ENCODE results near the gene THBS4.

The THBS4 gene

DNA sequence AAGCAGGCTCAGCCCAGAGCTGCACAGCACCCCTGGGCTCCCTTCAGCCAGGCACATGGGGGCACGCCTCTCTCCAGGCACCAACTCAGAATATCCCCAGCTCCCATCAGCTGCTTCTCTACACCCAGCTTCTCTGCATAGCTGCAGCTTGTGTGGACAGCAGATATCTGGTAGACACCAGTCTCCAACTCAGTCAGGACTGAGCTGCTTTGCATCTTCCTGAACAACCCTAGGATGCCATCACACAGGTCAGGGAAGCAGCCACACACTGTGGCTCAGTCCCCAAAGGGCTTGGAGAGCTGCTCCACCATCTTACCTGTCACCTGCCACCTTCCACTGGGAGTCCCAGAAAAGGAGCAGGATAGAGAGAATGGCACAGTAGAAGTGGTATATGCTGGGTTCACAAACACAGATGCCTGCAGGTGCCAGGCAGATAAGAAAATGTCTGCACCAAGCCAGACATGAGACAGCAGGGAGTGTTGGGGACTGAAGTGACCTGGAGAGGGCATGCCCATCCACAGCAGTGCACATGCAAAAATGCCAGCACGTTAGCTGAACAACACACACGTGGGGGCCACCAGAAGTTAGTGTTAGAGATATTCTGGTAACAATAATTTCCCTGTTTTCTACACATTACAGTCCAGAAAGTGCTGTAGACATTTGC, 42.0 kb downstream of the THBS4 start:
- DNase-seq: no peak

DNA sequence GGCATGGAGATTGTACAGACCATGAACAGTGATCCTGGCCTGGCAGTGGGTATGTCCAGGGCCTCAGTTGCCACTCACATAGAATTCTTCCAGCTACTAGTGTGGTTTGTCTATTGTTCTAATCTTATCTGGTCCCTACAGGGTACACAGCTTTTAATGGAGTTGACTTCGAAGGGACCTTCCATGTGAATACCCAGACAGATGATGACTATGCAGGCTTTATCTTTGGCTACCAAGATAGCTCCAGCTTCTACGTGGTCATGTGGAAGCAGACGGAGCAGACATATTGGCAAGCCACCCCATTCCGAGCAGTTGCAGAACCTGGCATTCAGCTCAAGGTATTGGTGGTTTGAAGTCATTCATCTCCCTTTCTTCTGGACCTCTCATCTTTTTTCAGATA, 43.8 kb downstream of the THBS4 start:
- DNase-seq: no peak

DNA sequence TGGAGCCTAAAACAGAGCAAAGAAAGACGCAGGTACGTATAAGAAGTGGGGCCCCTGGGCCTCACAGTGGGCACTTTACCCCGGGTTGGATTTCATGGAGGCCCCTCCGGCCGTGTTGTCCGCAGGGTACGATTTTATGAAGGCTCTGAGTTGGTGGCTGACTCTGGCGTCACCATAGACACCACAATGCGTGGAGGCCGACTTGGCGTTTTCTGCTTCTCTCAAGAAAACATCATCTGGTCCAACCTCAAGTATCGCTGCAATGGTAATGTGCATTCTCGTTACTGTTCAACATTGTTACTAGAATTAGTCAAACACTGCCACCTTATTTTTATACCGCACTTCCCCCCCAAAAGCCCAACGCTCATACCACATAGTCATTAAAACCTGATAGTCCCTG, 47.1 kb downstream of the THBS4 start:
- no peak for DNase-seq

DNA sequence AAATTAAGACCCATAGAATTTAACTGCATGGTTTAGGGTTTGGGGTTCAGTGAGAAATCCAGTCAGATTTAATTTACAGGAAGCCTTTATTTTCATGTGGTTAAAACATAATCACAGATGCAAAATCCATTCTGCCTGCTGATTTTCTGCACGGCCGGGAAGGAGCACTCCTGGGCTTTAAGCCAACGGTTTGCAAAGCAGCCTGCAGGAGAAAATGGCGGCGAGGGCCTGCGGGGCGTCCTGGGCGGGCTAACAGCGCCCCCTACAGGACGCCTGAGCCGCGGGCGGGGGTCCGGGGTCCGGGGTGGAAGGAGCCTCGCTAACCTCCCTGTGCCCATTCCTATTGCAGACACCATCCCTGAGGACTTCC, 47.6 kb downstream of the THBS4 start:
- DNase-seq: peak; percentile 82

DNA sequence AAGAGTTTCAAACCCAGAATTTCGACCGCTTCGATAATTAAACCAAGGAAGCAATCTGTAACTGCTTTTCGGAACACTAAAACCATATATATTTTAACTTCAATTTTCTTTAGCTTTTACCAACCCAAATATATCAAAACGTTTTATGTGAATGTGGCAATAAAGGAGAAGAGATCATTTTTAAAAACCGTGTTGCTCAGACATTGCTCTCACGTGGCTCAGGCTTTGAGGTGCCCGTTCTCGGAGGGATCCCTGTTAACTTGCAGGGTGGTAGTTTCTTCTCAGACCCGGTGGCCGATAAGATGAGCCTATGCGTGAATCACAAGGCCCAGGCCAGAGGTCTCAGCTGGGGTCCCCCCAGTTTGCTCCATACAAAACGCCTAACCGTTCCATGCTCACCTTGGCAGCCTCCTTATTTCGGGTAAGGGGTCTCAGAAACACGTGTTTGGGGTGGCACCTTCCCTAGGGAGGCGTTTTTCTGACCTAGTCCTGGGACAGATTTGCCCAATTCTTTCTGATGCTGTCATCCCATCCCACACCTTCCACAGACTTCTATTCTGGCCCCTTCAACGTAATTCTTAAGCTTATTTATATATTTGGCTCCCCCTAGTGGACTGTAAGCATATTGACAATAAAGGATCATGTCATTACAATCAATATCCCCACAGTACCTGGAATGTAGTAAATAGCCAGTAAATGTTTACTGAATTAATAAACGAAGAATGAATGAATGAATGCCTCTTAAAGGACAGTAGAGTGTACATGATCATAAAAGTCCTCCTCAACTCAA, 48.1 kb downstream of the THBS4 start:
- DNase-seq: peak; percentile 82

DNA sequence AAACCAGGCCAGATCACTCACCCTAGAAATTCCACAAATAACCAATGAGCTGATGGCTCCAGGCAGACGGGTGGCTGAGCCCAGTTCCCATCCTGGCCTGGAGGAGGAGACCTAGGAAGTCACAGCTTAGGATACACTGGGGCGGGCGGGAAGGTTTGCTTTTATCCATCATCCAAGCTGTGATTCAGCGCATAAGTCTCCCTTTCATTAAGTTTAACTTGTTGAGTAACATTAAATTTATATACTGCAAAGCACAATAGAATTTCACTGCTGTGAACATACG, 55.7 kb downstream of the THBS4 start:
- DNase-seq: no peak

DNA sequence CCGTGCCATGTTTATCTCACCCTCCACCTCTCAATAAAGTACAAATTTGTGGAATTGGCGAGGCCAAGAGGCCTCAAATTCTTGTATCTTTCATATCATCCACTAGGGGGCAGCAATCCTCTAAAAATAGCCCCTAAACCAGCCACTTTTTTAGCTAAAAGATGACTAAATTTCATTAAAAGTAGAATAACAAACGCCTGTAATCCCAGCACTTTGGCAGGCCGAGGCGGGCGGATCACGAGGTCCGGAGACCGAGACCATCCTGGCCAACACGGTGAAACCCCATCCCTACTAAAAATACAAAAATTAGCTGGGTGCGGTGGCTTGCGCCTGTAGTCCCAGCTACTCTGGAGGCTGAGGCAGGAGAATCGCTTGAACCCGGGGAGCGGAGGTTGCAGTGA, 56.6 kb downstream of the THBS4 start:
- DNase-seq: peak; percentile 67

DNA sequence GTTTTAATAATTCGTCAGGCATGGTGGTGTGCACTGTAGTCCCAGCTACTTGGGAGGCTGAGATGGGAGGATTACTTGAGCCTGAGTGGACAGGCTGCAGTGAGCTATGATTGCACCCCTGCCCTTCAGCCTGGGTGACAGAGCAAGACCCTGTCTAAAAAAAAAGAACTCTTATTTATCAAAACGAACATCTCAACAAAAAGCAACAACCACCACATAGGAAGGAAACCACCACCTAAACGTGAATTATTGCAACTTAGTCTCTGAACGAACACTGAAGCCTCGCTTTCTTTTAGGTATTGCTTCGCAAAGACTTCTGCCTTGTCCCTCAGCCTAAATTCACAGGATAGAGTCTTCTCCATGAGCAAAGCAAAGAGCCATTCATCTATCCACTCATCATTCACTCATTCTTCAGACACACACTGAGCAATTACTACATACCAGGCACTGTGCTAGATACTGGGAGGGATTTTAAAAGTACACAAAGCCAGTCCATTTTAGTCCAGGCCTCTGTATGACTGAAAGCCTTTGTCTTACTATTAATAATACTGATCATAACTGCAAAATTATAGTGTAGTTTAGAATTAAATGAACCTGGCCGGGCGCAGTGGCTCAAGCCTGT, 57.4 kb downstream of the THBS4 start:
- DNase-seq: no peak

DNA sequence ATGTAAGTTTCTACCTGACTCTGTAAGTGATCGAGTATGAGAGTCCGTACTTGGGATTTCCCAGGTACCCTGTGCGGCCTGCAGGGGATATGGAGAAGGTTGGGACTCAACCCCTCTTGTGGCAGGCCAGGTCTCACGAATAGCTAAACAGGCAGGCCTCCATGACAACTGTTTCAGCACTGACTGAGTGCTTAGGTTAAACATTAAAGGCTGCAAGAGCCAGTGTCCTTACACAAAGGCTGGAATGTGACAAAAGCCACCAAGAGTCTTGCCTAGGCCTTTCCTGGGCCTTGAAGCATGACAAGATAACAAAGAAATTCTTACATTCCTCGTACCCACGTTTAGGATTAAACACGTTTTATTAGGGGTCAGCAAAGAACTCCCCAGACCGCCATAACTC, 58.6 kb downstream of the THBS4 start:
- DNase-seq: no peak

DNA sequence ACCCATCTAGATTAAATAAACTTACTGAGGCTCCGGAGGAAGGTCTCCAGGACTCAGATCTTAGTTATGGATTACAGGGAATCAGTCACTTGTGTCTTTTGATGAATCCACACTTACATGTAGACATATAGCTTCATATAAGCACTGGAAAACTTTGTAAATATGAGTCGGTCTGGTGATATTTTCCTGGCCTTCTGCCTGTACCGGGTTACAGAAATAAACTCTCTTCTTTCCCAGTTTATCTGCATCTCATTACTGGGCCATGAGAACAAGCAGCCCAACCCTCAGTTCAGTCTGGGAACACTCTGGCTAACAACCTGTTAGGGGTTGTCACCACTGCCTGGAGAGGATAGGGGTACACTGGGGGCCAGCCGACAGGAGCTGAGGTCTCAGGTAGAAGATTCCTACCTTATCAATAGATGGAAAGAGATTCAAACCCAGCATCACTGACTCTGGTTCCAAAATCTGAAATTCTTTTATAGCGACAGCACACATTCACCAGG, 59.1 kb downstream of the THBS4 start:
- DNase-seq: no peak

DNA sequence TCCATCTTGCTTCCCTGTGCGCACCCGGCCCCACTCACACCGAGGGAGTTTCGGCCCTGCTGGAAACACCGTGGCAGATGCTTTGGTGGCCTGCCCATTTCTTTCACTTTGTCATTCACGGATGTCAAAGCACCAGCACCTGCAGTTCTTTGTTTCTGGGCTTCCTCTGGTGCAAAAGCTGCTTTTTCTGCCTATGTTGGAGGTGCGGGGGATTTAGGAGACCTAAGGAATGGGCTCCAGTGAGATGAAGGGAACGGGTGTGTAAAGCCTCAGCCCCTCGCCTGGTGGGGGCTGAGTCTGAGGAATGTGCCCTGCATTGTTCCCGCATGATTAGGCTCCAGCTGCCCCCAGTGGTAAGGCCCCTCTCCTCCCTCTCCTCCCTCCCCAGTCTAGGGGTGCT, 62.3 kb downstream of the THBS4 start:
- DNase-seq: no peak

DNA sequence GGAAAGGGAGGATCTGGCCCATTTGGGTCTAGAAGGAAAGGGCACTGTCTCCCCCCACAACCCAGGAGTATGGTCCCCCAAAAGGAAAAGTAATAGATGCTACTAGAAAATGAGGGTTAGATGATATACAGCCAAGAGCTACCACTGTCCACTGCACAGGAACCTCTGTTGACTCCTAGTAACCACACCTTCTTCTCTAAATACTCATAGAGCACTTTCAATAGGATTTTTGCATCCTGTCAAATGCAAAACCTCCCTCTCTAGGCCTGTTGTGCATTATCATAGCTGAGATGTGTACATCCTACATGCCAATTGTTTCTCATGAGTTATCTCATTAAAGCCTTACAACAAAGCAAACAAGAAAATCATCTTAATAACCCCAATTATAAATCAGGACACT, 66.8 kb downstream of the THBS4 start:
- DNase-seq: no peak

DNA sequence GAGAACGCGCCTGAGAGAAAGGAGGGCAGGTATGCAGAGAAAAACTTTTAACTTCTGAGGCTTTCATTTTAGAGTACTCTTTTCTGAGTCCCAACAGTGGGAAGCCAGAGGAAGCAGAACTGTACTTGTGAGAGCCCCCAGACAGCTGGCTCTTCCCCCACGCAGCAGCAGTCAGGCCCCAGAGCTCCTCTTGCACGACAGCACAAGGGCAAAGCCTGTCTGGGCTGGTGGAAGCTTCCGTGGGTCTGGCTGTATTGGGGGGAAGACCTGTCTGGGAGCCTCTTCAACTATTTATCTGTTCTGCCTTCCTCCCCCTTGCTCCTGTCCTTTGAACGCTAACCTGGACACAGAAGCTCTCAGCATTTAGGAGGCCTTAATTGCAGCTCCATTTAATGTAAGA, 68.2 kb downstream of the THBS4 start:
- no peak for DNase-seq

DNA sequence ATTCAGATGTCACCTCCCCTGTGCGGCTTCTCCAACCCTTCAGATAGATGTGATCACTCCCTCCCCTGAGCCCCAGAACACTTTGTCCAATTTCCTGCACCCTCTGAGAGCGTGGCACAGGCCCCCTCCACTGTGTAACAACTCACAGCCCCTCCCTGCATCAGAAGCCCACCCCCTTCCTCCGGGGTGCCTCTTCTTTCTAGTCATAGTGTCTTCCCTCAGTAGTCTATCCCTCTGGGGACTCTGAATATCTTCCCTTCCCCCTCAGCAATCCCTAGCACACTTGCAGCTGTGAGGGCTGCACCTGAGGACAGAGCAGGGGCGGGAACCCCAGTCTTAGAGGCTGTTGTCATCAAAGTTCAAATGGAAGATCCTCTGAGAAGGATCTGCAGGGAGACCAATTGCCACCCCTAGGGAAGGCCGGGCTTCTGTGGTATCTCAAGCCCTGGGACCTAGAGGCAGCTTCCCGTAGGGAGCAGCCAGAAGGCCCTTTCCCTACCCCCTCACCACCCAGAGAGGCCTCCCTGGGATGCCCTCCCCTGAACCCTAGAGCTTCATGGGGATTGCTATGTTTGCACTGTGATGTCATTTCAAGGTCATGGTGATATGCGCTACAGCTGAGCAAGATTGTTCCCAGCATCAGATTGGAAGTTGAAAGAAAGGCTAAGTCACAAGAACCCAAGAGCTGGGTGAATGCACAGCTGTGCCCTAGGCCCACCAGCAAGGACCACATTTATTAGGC, 70.7 kb downstream of the THBS4 start:
- DNase-seq: no peak

DNA sequence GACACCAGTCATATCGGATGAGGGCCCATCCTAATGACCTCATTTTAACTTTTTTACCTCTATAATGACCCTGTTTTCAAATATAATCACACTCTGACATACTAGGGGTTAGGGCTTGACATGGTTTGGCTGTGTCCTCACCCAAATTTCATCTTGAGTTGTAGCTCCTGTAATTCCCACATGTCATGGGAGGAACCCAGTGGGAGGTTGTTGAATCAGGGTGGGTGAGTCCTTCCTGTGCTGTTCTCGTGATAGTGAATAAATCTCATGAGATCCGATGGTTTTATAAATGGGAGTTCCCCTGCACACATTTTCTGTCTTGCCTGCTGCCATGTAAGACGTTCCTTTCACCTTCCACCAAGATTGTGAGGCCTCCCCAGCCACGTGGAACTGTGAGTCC, 71.8 kb downstream of the THBS4 start:
- DNase-seq: no peak

DNA sequence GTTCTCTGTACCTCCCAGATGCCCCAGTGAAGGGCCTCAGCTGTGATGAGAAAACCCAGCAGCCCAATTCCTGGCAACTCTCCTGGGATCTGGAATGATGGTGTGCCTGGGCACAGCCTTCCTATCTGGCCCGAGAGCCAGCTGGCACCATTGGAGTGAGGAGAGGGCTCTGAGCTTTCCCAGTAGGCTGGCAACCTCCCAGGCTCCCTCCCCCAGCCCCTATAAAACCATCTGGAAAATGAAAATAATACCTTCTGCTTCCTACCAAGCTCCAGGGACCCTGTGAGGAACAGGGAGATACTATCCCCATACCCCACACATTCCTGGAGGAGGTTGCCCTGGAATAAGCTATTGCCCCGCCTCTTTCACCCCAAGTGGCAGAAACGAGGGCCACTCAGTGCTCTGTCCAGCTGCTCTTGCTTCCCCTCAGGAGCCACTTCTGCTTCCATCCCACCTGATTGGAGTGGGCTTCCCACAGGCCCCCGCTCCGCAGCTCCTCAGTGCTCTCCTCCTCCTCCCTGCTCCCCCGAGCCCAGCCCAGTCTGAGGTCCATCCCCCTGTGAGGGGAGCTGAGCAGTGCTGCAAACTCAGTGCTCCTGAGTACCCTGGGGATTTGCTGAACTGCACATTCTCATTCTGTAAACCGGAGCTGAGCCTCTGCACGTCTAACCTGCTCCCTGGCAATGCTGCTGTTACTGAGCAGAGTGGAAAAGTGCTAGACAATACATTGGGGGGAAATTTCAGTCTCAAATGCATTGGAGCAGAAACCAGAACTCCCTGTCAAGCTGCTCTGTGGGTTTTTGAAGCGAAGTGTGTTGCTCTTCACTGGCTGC, 74.7 kb downstream of the THBS4 start:
- no peak for DNase-seq

DNA sequence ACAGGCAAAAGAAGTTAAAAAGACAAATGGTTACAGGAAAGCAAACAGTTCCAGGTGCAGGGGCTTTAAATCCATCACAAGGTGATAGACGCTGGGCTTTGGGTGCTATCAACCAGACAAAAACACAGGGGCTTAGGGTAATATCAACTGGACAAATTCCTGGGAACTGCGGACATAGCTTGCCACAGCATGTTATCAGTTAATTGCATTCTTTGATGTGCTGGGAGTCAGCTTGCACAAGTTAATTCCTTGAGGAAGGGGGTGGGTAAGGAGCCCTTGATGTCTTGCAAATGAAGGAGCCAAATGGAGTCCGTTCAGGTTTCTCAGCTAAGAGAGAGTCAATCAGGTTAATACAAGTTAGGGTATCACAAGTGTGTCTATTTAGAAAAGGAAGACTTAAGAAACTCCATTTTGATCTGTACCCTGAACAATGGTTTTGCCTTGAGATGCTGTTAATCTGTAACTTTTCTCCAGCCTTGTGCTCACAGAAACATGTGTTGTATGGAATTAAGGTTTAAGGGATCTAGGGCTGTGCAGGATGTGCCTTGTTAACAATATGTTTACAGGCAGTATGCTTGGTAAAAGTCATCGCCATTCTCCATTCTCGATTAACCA, 76.3 kb downstream of the THBS4 start:
- DNase-seq: peak; percentile 7

DNA sequence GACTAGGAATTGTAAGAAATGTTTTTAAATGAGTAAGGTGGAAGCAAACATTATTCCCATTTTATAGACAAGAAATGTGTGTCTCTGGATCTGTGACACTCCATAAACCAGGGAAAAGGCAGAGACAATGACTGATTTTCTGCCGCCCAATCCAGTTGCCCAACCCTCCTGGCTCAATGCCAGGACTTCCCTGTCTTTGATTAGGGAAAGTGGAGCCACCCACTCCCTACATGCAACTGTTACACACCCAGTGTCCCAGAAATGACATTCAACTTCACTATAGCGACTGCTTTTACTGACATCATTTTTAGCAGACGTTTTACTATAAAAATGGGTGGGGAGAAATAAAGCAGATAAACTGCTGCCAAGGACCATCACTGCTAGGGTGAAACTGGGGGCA, 79.7 kb downstream of the THBS4 start:
- DNase-seq: peak; percentile 10

DNA sequence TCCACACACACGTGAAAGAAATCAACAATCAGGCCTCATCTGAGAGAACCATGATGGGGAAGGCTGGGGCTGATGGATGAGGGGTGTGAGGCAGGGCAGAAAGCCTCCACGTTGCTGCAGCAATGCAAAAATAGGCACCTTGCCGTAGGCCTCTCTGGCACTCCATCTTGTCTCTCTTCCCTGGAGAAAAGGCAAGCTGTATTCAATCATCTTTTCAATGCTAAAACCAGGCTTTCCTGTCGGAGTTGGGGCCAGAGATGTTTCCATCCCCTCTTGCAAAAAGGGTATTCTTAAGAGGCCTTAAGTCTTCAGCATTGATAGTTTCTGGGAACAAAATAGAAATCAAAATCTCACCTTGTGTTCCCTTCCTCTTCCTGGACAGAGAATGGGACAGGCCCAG, 80.9 kb downstream of the THBS4 start:
- no peak for DNase-seq

DNA sequence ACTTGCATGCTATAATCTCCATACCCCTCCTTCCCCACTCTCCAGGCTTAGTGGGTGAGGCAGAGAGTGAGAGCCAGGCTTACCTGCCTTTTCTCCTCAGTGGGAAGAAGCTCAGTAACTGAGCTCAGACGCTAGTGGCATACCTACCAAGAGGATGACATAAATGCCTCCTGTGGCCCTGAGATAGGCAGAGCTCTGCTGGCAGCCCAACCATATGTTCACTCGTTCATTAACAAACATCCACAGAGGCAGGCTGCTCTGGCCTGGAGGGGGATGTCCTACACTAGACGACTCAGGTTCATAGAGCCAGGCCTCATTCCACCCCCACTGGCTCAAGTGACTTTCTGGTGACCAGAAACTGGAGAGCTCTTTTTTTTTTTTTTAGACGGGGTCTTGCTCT, 81.3 kb downstream of the THBS4 start:
- peak; percentile 5 for DNase-seq

DNA sequence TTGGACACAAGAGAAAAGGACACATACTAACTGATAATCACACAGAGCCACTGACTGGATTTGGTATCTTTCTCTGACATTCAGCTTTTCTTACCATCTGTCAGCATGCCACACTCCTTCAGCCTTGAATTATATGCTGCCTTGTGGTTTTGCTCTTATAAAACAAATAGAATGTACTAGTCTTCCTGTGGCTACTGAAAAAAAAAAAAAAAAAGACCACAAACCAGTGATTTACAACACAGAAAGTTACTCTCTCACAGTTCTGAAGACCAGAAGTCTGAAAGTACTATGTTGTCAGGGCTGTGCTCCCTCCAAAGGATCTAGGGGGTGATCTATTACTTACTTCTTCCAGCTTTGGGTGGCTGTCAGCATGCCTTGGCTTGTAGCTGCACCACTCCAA, 82.3 kb downstream of the THBS4 start:
- DNase-seq: no peak

DNA sequence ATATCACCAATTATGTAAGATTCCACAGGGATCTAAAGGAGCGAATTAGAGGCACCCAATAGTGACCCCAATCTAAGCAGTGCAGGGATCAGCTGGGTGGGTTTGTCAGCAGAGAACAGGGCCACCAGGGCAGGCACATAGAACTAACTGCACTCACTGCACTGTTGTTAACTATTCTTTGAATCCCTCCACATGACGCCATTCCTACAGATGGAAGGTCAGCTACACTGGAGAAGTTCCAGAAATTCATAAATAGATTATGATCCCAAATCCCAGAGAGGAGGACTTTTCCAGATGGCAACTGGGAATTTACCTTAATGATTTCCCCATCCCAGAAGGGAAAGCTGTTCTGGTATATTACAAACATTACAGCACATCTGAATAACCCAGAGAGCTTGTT, 84.2 kb downstream of the THBS4 start:
- DNase-seq: no peak
